RPMI8226 (cell line): ENCODE data around the gene AHR.

ENCODE experiments used
- DNase-seq: peaks from one replicate; pipeline ENCODE4 v3.0.0-alpha.2; 2015

AHR gene

GRCh38 chr7:17305387-17306171, 7.1 kb downstream of the AHR start:
- no peak for DNase-seq

GRCh38 chr7:17307000-17307399, 8.5 kb downstream of the AHR start:
- no peak for DNase-seq

- no peak for DNase-seq
These were observed 9.1 kb downstream of the AHR start for GRCh38 chr7:17307558-17307957.

- no peak for DNase-seq
These were observed 9.7 kb downstream of the AHR start for GRCh38 chr7:17307969-17308648.

GRCh38 chr7:17311194-17311593, 12.7 kb downstream of the AHR start:
- DNase-seq = no peak

GRCh38 chr7:17311952-17312351, 13.5 kb downstream of the AHR start:
- DNase-seq = no peak

- DNase-seq = no peak
These were observed 14.2 kb downstream of the AHR start for GRCh38 chr7:17312641-17313040.

- no peak for DNase-seq
These were observed 14.7 kb downstream of the AHR start for GRCh38 chr7:17313194-17313593.

GRCh38 chr7:17315974-17316373, 17.5 kb downstream of the AHR start:
- DNase-seq = no peak

- no peak for DNase-seq
These were observed 19.7 kb downstream of the AHR start for GRCh38 chr7:17318146-17318545.

GRCh38 chr7:17319164-17320101, 21.0 kb downstream of the AHR start:
- no peak for DNase-seq

GRCh38 chr7:17320102-17320497, 21.6 kb downstream of the AHR start:
- no peak for DNase-seq

- DNase-seq = no peak
These were observed 22.2 kb downstream of the AHR start for GRCh38 chr7:17320657-17321056.

- no peak for DNase-seq
These were observed 26.9 kb downstream of the AHR start for GRCh38 chr7:17325364-17325763.

- DNase-seq = no peak
These were observed 27.9 kb downstream of the AHR start for GRCh38 chr7:17326378-17326777.

- DNase-seq = no peak
These were observed 30.2 kb downstream of the AHR start for GRCh38 chr7:17328641-17329040.

- DNase-seq = no peak
These were observed 31.0 kb downstream of the AHR start for GRCh38 chr7:17329440-17329839.

- DNase-seq = no peak
These were observed 33.5 kb downstream of the AHR start for GRCh38 chr7:17331891-17332501.

- no peak for DNase-seq
These were observed 34.8 kb downstream of the AHR start for GRCh38 chr7:17333221-17333620.

GRCh38 chr7:17336168-17336567, 37.7 kb downstream of the AHR start:
- no peak for DNase-seq

- DNase-seq = no peak
These were observed 40.7 kb downstream of the AHR start for GRCh38 chr7:17339139-17339538.

GRCh38 chr7:17339952-17340351, 41.5 kb downstream of the AHR start:
- no peak for DNase-seq

GRCh38 chr7:17340655-17341054, 42.2 kb downstream of the AHR start:
- DNase-seq = no peak
